GM23338 (cell line): ENCODE results near the gene GART.

Experiments
- CREB1 ChIP-seq: fragments of 250-450 bp; sonication (Bioruptor Pico); IDR thresholded peaks from 2 replicates; pipeline ENCODE4 v1.5.0; 2020; ENCODE audit warnings: low read depth, mild to moderate bottlenecking, moderate library complexity
- EZH2 ChIP-seq: fragments of 200-600 bp; sonication (generic); IDR thresholded peaks from one replicate; pipeline ENCODE4 v1.8.0; 2017; ENCODE audit warnings: antibody characterized with exemption, mild to moderate bottlenecking, low read depth; ENCODE audit not compliant: unreplicated experiment
- EZH2phosphoT487 ChIP-seq: fragments of 200-600 bp; sonication (generic); IDR thresholded peaks from one replicate; pipeline ENCODE4 v1.8.1; 2018; ENCODE audit warnings: antibody characterized with exemption; ENCODE audit not compliant: unreplicated experiment
- JUNB ChIP-seq: IDR thresholded peaks from one replicate; pipeline ENCODE4 v1.6.1; 2016; ENCODE audit warnings: antibody characterized with exemption; ENCODE audit not compliant: unreplicated experiment
- NANOG ChIP-seq: IDR thresholded peaks from 2 replicates; pipeline ENCODE4 v1.6.1; 2016; ENCODE audit warnings: antibody characterized with exemption, borderline replicate concordance
- POLR2AphosphoS5 ChIP-seq: IDR thresholded peaks from 2 replicates; pipeline ENCODE4 v1.6.1; 2016; ENCODE audit warnings: antibody characterized with exemption, low read depth
- STAT1 ChIP-seq: IDR thresholded peaks from one replicate; pipeline ENCODE4 v1.6.1; 2016; ENCODE audit warnings: antibody characterized with exemption; ENCODE audit not compliant: unreplicated experiment
- ZNF114 ChIP-seq: fragments of 250-450 bp; sonication (Bioruptor Pico); IDR thresholded peaks from 2 replicates; pipeline ENCODE4 v1.5.0; 2020; ENCODE audit warnings: mild to moderate bottlenecking, moderate library complexity
- ZNF331 ChIP-seq: fragments of 250-450 bp; sonication (Bioruptor Pico); IDR thresholded peaks from 2 replicates; pipeline ENCODE4 v1.5.0; 2020; ENCODE audit warnings: low read depth, mild to moderate bottlenecking, moderate library complexity
- TF ChIP-seq, protein P1 (sequence below), 2 experiments: fragments of 200-600 bp in 1 of 2; sonication (generic) in 1 of 2; conservative IDR thresholded peaks; 2 replicates each; pipeline versions ENCODE4 v1.5.1 to v1.6.1; 2016 to 2017; ENCODE audit warnings: antibody characterized with exemption in 2 of 2, low read depth in 2 of 2, mild to moderate bottlenecking in 2 of 2, moderate library complexity in 1 of 2
- TF ChIP-seq, protein P2 (sequence below): IDR thresholded peaks from one replicate; pipeline ENCODE4 v1.6.1; 2018; ENCODE audit warnings: antibody characterized with exemption; ENCODE audit not compliant: unreplicated experiment
- TF ChIP-seq, protein P3 (sequence below): IDR thresholded peaks from 2 replicates; pipeline ENCODE4 v1.6.1; 2016; ENCODE audit warnings: antibody characterized with exemption

DNA sequence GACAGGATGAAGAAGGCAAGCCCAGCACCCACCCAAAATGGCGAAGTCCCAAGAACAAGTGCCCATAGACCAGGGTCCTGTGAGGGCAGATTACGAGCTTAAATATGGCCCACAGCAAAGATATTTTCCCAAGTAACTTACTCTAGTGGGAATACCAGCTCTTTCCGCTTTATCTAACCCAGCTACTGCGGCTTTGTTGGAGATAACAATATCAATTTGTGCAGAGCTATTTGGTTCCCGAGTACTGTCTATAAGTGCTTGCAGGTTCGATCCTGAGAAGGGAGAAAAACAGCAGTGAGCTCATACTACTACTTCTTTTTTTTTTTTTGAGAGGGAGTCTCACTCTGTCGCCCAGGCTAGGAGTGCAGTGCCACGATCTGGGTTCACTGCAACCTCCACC lies 36.1 kb downstream of the GART start:
- no peak for TF ChIP-seq EZH2phosphoT487
- TF ChIP-seq, protein P1, sequence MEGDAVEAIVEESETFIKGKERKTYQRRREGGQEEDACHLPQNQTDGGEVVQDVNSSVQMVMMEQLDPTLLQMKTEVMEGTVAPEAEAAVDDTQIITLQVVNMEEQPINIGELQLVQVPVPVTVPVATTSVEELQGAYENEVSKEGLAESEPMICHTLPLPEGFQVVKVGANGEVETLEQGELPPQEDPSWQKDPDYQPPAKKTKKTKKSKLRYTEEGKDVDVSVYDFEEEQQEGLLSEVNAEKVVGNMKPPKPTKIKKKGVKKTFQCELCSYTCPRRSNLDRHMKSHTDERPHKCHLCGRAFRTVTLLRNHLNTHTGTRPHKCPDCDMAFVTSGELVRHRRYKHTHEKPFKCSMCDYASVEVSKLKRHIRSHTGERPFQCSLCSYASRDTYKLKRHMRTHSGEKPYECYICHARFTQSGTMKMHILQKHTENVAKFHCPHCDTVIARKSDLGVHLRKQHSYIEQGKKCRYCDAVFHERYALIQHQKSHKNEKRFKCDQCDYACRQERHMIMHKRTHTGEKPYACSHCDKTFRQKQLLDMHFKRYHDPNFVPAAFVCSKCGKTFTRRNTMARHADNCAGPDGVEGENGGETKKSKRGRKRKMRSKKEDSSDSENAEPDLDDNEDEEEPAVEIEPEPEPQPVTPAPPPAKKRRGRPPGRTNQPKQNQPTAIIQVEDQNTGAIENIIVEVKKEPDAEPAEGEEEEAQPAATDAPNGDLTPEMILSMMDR (conservative IDR thresholded peaks at IDR 0.05; ENCODE audit: low read depth in 2 of 2): no peak
- no peak for TF ChIP-seq POLR2AphosphoS5
- no peak for TF ChIP-seq EZH2
- TF ChIP-seq, protein P2, sequence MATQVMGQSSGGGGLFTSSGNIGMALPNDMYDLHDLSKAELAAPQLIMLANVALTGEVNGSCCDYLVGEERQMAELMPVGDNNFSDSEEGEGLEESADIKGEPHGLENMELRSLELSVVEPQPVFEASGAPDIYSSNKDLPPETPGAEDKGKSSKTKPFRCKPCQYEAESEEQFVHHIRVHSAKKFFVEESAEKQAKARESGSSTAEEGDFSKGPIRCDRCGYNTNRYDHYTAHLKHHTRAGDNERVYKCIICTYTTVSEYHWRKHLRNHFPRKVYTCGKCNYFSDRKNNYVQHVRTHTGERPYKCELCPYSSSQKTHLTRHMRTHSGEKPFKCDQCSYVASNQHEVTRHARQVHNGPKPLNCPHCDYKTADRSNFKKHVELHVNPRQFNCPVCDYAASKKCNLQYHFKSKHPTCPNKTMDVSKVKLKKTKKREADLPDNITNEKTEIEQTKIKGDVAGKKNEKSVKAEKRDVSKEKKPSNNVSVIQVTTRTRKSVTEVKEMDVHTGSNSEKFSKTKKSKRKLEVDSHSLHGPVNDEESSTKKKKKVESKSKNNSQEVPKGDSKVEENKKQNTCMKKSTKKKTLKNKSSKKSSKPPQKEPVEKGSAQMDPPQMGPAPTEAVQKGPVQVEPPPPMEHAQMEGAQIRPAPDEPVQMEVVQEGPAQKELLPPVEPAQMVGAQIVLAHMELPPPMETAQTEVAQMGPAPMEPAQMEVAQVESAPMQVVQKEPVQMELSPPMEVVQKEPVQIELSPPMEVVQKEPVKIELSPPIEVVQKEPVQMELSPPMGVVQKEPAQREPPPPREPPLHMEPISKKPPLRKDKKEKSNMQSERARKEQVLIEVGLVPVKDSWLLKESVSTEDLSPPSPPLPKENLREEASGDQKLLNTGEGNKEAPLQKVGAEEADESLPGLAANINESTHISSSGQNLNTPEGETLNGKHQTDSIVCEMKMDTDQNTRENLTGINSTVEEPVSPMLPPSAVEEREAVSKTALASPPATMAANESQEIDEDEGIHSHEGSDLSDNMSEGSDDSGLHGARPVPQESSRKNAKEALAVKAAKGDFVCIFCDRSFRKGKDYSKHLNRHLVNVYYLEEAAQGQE: no peak
- no peak for TF ChIP-seq ZNF114 (CRISPR knock-in tag)
- TF ChIP-seq, protein P3, sequence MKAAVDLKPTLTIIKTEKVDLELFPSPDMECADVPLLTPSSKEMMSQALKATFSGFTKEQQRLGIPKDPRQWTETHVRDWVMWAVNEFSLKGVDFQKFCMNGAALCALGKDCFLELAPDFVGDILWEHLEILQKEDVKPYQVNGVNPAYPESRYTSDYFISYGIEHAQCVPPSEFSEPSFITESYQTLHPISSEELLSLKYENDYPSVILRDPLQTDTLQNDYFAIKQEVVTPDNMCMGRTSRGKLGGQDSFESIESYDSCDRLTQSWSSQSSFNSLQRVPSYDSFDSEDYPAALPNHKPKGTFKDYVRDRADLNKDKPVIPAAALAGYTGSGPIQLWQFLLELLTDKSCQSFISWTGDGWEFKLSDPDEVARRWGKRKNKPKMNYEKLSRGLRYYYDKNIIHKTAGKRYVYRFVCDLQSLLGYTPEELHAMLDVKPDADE: no peak
- no peak for TF ChIP-seq STAT1
- no peak for TF ChIP-seq JUNB
- TF ChIP-seq CREB1 (CRISPR knock-in tag): no peak
- no peak for TF ChIP-seq ZNF331 (CRISPR knock-in tag)
- TF ChIP-seq NANOG: no peak
